GM19240 (cell line): Measurements from ENCODE around the gene IBSP.

Source experiments
- DNase-seq: peaks from one replicate; pipeline ENCODE4 v3.0.0; 2011; ENCODE audit warnings: low spot score; ENCODE audit not compliant: insufficient read length

IBSP gene

GRCh38 chr4:87799301-87800113 lies at the start of gene IBSP:
IBSP (plus strand) TSS chr4:87799554; CDS start chr4:87802362, 2,808 bp downstream.
- no peak for DNase-seq

- DNase-seq, result no peak
These were observed 49.5 kb upstream of the IBSP start for GRCh38 chr4:87749883-87750282.

GRCh38 chr4:87758270-87758669 lies 41.1 kb upstream of the IBSP start:
- DNase-seq, result no peak

GRCh38 chr4:87762311-87762710 lies 37.0 kb upstream of the IBSP start:
- DNase-seq, result no peak

- no peak for DNase-seq
These were observed 17.8 kb upstream of the IBSP start for GRCh38 chr4:87781569-87781968.

- DNase-seq, result no peak
These were observed 15.6 kb upstream of the IBSP start for GRCh38 chr4:87783781-87784180.

- no peak for DNase-seq
These were observed 13.4 kb upstream of the IBSP start for GRCh38 chr4:87785731-87786509.

- DNase-seq, result no peak
These were observed 3.5 kb downstream of the IBSP start for GRCh38 chr4:87802858-87803257.

- no peak for DNase-seq
These were observed 4.1 kb downstream of the IBSP start for GRCh38 chr4:87803421-87803820.

- DNase-seq, result no peak
These were observed 5.5 kb downstream of the IBSP start for GRCh38 chr4:87804871-87805270.

GRCh38 chr4:87805971-87806370 lies 6.6 kb downstream of the IBSP start:
- DNase-seq, result no peak

- DNase-seq, result no peak
These were observed 7.2 kb downstream of the IBSP start for GRCh38 chr4:87806520-87806919.

GRCh38 chr4:87807402-87807801 lies 8.0 kb downstream of the IBSP start:
- no peak for DNase-seq

- DNase-seq, result no peak
These were observed 12.6 kb downstream of the IBSP start for GRCh38 chr4:87811977-87812376.

- no peak for DNase-seq
These were observed 20.0 kb downstream of the IBSP start for GRCh38 chr4:87819281-87819919.

- DNase-seq, result no peak
These were observed 23.8 kb downstream of the IBSP start for GRCh38 chr4:87823200-87823599.

GRCh38 chr4:87823724-87824123 lies 24.4 kb downstream of the IBSP start:
- DNase-seq, result no peak

- DNase-seq, result no peak
These were observed 25.0 kb downstream of the IBSP start for GRCh38 chr4:87824352-87824751.

- no peak for DNase-seq
These were observed 33.3 kb downstream of the IBSP start, which contains the start of gene MEPE for GRCh38 chr4:87832669-87833068. MEPE (plus strand) TSS chr4:87832969; CDS start chr4:87834715, 1,746 bp downstream.

GRCh38 chr4:87834401-87834800 lies 35.0 kb downstream of the IBSP start:
- no peak for DNase-seq

GRCh38 chr4:87835197-87835596 lies 35.8 kb downstream of the IBSP start:
- DNase-seq, result no peak

GRCh38 chr4:87835743-87836142 lies 36.4 kb downstream of the IBSP start:
- DNase-seq, result no peak
